ENCODE data around the gene CDC5L.

- no peak for TF ChIP-seq CTCF (IDR thresholded peaks at IDR 0.05)
- TF ChIP-seq POLR2A (IDR thresholded peaks at IDR 0.05), result no peak
Measured at GRCh38 chr6:44401138-44401537, 13.6 kb downstream of the CDC5L start.
